HG03045 (cell line): ENCODE results near the gene TMEM88.

Source experiments
- ATAC-seq: cut with Tn5 transposase; IDR thresholded peaks from one replicate; pipeline ENCODE4 v1.9.1; 2021; ENCODE audit warnings: mild to moderate bottlenecking, moderate library complexity; ENCODE audit not compliant: unreplicated experiment

The TMEM88 gene

DNA sequence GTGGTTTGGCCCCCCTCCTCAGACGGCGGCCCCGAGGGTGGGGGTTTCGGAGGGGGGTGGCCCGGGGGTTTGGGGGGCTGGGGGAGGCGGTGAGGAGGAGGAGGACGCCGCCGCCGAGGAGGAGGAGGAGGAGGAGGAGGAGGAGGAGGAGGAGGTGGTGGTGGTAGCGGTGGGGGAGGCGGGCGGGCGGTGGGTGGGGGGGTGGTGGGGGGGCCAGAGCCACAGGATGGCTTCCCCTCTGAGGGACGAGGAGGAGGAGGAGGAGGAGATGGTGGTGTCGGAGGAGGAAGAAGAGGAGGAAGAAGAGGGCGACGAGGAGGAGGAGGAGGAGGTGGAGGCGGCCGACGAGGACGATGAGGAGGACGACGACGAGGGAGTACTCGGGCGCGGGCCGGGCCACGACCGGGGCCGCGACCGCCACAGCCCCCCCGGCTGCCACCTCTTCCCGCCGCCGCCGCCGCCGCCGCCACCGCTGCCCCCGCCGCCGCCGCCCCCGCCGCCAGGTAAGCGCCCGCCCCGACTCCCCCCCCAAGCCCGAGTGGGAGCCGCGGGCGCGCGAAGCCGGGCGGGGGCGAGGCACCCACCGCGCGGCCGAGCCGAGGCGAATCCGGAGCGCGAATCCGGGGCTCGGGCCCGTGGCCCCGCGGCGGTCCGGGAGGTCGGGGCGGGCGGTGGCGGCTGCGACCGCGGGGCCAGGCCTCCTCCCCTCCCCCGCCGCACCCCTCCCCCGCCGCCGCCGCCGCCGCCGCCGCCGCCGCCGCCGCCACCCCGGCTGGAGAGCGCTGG, 29.9 kb downstream of the TMEM88 start:
- no peak for ATAC-seq

DNA sequence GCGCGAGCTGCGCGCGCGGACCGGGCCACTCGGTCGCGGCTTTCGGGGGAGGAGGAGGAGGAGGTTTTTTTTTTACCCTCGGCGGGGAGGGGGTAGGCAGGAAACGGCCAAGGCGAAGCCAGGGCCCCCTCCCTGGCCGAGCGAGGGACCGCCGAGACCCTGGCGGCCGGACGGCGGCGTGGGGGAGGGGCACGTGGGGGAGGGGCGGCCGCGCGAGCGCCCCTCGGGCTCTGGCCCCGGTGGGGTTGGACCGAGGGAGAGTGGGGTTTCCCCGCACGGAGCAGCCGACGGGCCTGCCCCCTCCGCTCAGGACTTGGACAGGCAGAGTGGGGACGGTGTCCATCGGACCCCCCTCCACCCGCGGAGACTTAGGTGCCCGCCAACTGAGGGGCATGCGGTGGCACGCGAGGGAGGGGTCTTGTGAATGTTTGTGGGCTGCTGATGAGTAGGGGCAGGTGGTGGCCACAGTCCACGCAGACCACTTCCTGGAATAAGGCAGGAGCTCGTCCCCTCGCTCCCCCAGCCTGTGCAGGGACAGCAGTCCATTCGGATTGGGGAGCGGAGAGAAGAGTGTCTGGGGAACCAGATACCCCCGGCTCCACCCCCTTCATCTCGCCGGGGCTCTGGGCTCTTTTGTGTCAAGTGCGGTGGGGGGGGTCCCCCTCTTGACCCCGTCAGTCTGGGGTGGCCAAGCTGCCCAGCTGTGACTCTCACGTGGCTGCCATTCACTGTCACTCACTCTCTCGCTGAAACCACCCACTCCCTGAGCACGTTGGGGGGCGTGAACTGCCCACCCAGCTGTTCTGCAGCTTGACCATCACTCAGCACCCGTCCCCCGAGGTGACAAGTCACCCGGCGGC, 30.7 kb downstream of the TMEM88 start:
- peak; percentile 32 for ATAC-seq

- ATAC-seq: no peak
These were observed 31.6 kb downstream of the TMEM88 start for GRCh38 chr17:7886227-7887037.

DNA sequence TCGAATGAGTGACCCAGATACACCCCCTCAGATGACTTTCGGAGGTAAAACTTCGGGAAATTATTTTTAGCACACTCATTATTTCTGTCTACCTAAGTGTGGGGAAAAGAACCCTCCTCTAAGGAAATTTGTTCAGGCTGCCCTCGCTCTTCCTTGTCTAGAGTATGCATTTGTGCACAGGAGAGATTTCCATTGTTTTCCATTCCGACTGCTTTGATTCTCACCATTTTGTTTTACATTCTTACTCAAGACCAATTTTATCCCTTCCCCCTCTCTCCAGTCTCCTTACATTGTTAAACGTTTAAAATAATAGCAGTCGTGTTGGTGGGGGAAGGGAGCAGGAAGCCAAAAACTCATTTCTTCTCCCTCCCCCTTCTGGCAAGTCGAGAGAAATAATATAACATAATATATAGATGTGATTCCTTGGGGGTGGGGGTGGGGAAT, 32.2 kb downstream of the TMEM88 start:
- ATAC-seq: no peak

GRCh38 chr17:7887482-7888183, 32.8 kb downstream of the TMEM88 start:
- ATAC-seq: peak; percentile 43

DNA sequence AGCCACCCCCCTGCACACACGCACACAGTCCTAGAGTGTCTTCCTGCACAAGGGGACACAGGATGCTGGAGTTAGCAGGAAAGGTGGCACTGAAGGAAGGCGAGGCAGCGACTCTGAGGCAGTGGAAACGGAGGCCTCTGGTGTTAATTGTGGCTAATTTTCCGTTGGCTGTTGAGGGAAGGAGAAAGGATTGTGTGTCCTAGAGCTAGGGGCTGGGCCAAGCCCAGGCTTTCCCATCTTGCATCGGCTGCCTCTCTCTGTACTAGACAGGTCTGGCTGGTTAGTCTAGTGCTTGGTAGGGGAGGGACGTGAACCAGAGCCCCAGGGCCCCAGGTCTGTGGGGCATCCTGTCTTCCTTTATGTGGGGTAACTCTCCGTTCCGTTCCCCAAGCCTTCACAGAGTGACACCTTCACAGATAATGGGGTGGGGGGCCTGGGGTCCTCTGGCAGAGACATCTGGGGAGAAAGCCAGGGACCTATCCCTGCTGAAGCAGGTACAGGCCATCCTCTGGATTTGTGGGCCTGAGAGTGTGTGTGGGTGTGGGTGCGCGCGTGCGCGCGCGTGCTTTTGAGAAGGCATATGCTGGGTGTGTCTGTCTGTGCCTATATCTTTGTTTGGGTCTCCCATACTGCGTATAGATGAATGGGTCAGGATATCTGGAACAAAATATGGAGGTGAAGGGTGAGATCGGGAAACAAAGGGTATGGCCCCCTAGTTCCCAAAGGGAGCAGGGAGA, 33.5 kb downstream of the TMEM88 start, which contains the start of gene CHD3:
Gene CHD3, plus strand, starts transcription at position 606 of the 737 bp plus-strand sequence. CDS start 212 bp downstream, outside the sequence.
- no peak for ATAC-seq

GRCh38 chr17:7889166-7889955, 34.5 kb downstream of the TMEM88 start:
- ATAC-seq: no peak

- ATAC-seq: no peak
These were observed 38.5 kb downstream of the TMEM88 start for GRCh38 chr17:7893187-7893880.

- no peak for ATAC-seq
These were observed 39.4 kb downstream of the TMEM88 start for GRCh38 chr17:7894226-7894625.

DNA sequence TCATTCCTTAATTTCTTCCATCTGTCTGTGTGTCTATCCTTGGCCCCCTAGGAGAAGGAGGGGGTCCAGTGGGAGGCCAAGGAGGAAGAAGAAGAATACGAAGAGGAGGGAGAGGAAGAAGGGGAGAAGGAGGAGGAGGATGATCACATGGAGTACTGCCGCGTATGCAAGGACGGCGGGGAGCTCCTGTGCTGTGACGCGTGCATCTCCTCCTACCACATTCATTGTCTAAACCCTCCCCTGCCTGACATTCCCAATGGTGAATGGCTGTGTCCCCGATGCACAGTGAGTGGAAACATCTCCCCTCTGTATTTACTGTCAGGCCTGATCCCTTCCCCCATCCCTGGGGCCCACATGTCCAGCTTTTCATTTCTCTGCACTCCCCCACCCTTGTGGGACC, 40.0 kb downstream of the TMEM88 start:
- no peak for ATAC-seq

- no peak for ATAC-seq
These were observed 42.2 kb downstream of the TMEM88 start for GRCh38 chr17:7897090-7897489.

DNA sequence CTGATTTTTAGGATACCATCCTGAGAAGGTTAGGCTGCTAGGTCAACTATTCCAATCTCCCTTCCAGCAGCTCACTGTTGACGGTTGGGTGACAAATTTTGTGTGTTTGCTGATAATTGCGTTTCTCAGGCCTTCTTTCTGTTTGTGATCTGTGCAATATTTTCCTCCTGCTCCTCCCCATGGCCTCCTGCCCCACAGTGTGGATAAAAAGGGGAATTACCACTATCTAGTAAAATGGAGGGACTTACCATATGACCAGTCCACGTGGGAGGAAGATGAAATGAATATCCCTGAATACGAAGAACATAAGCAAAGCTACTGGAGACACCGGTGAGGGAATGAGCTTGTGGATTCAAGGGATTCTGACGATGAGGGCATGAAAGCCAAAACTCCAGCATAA, 42.9 kb downstream of the TMEM88 start:
- ATAC-seq: no peak

GRCh38 chr17:7903154-7904103, 48.6 kb downstream of the TMEM88 start:
- no peak for ATAC-seq
